ENCODE measurements around the gene DENND4A.

DENND4A gene

GRCh38 chr15:65646486-65646885 is 145.6 kb downstream of the DENND4A start:
- DNase-seq (ENCODE audit: low spot score) = no peak
- H3K27ac Mint-ChIP-seq = no peak overlapping the region
- H3K9me3 Mint-ChIP-seq = no peaks in the 10 kb centered on the region
- H3K4me1 Mint-ChIP-seq (ENCODE audit: low read depth) = peaks cover 5% of the 10 kb centered on the region
- H3K36me3 Mint-ChIP-seq (ENCODE audit: low read depth) = peaks cover 2% of the 10 kb centered on the region
- no peak overlapping the region for H3K4me3 Mint-ChIP-seq
- H3K27me3 Mint-ChIP-seq (ENCODE audit: low read depth) = no peaks in the 10 kb centered on the region

GRCh38 chr15:65645392-65645791 is 146.7 kb downstream of the DENND4A start:
- Mint-ChIP-seq H3K36me3 (ENCODE audit: low read depth) (peaks cover 2% of the 10 kb centered on the region), H3K4me3 (no peak overlapping the region), H3K27me3 (ENCODE audit: low read depth) (no peaks in the 10 kb centered on the region), H3K4me1 (ENCODE audit: low read depth) (peaks cover 4% of the 10 kb centered on the region), H3K27ac (no peak overlapping the region), H3K9me3 (no peaks in the 10 kb centered on the region)
- no peak for DNase-seq (ENCODE audit: low spot score)

- Mint-ChIP-seq H3K4me3 (no peak overlapping the region), H3K36me3 (ENCODE audit: low read depth) (no peaks in the 10 kb centered on the region), H3K9me3 (no peaks in the 10 kb centered on the region), H3K27me3 (ENCODE audit: low read depth) (no peaks in the 10 kb centered on the region), H3K4me1 (ENCODE audit: low read depth) (no peaks in the 10 kb centered on the region), H3K27ac (no peak overlapping the region)
- no peak for DNase-seq (ENCODE audit: low spot score)
Measured at GRCh38 chr15:65644282-65644681, 147.8 kb downstream of the DENND4A start.

- H3K27me3 Mint-ChIP-seq (ENCODE audit: low read depth) = no peaks in the 10 kb centered on the region
- H3K36me3 Mint-ChIP-seq (ENCODE audit: low read depth) = no peaks in the 10 kb centered on the region
- no peak overlapping the region for H3K27ac Mint-ChIP-seq
Measured at GRCh38 chr15:65642594-65642993, 149.5 kb downstream of the DENND4A start.

DNA sequence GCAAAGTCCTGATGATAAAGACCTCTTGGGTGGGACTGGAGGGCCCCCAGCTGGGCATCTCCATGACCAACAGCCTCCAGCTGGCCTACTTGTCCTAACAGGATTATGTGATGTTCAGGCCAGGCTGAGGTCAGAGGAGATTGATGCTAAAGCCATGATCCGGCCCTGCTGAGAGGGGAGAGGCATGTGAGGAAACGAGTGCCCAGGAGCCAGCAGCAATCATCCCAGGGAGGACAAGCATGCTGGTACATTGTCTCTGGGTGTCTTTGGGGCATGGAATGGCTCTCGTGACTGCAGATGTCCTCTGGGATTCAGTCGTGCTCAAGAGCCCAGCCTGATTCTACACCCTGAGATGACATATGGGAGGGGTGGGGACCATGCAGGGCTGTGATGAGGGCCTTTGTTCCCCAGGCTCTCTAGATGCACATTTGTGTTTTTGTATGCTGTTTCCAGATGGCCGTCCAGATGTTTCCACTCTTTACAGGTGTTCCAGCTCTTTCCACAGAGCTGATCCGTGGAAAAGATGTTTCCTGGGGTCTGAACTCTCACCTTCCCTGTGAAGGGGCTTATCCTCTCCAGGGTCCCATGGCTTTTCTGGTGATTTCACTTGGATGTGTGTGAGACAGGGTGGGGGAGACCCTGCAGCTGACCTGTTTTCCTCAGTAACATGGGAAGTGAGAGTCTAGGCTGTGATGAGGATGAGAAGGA is 150.2 kb downstream of the DENND4A start:
- H3K4me1 Mint-ChIP-seq (ENCODE audit: low read depth) = peaks cover 7% of the 10 kb centered on the region
- no peak overlapping the region for H3K27ac Mint-ChIP-seq
- H3K36me3 Mint-ChIP-seq (ENCODE audit: low read depth) = no peaks in the 10 kb centered on the region
- H3K4me3 Mint-ChIP-seq = no peak overlapping the region
- H3K27me3 Mint-ChIP-seq (ENCODE audit: low read depth) = no peaks in the 10 kb centered on the region
- H3K9me3 Mint-ChIP-seq = no peaks in the 10 kb centered on the region
- no peak for DNase-seq (ENCODE audit: low spot score)

More at GRCh38 chr15:65642594-65642993, 149.5 kb downstream of the DENND4A start:
- no peaks in the 10 kb centered on the region for H3K9me3 Mint-ChIP-seq
- H3K4me3 Mint-ChIP-seq = no peak overlapping the region
- H3K4me1 Mint-ChIP-seq (ENCODE audit: low read depth) = peaks cover 7% of the 10 kb centered on the region
- no peak for DNase-seq (ENCODE audit: low spot score)

DNA sequence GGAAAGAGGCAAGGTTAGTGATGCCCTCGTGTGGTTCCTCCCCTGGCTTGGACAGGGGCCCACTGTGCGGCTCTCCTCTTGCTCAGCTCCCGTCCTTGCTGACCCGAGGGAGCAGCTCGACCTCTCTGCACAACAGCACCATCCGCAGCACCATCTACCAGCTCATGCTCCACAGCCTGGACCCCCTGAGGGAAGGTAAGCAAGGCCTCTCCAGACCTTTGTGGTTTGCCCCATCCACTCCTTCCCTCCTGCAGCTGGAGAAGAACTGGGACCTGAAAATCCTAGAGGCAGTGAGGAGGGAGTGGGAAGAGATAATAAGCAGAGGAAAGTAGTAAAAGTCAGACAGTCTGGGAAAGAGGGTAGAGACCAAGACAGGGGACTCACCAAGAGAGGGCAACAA is 152.6 kb downstream of the DENND4A start:
- DNase-seq (ENCODE audit: low spot score) = no peak
- Mint-ChIP-seq H3K27me3 (ENCODE audit: low read depth) (no peaks in the 10 kb centered on the region), H3K27ac (no peak overlapping the region), H3K4me1 (ENCODE audit: low read depth) (peaks cover 7% of the 10 kb centered on the region), H3K4me3 (no peak overlapping the region), H3K36me3 (ENCODE audit: low read depth) (no peaks in the 10 kb centered on the region), H3K9me3 (no peaks in the 10 kb centered on the region)

GRCh38 chr15:65638681-65639089 is 153.4 kb downstream of the DENND4A start:
- Mint-ChIP-seq H3K27me3 (ENCODE audit: low read depth) (no peaks in the 10 kb centered on the region), H3K27ac (no peak overlapping the region), H3K36me3 (ENCODE audit: low read depth) (no peaks in the 10 kb centered on the region), H3K4me1 (ENCODE audit: low read depth) (peaks cover 7% of the 10 kb centered on the region), H3K9me3 (no peaks in the 10 kb centered on the region), H3K4me3 (peak overlapping the region; percentile 52)
- peak; percentile 31 for DNase-seq (ENCODE audit: low spot score)

DNA sequence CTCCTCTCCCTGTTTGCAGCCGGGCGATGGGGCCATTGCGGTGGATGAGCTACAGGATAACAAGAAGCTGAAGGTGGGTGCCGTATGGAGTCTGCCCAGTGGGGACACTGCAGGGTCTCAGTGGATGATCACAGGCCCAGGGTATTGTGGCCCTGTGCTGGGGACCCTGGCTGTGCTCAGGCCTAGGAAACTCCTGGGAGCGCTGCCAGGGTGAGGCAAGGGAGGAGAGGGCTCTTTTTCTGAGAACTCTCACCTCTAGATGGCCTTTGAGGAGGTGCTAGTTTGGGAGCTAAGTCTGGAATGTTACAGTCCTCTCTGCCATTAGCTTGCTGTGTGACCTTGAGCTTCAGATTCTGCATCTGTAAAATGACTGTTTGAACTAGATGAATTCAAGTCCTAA is 154.0 kb downstream of the DENND4A start:
- Mint-ChIP-seq H3K27me3 (ENCODE audit: low read depth) (no peaks in the 10 kb centered on the region), H3K36me3 (ENCODE audit: low read depth) (no peaks in the 10 kb centered on the region), H3K9me3 (no peaks in the 10 kb centered on the region), H3K4me3 (no peak overlapping the region), H3K4me1 (ENCODE audit: low read depth) (peaks cover 7% of the 10 kb centered on the region), H3K27ac (no peak overlapping the region)
- no peak for DNase-seq (ENCODE audit: low spot score)

GRCh38 chr15:65634356-65634755 is 157.7 kb downstream of the DENND4A start:
- H3K9me3 Mint-ChIP-seq = no peaks in the 10 kb centered on the region
- no peaks in the 10 kb centered on the region for H3K27me3 Mint-ChIP-seq (ENCODE audit: low read depth)
- H3K27ac Mint-ChIP-seq = no peak overlapping the region
- no peaks in the 10 kb centered on the region for H3K36me3 Mint-ChIP-seq (ENCODE audit: low read depth)
- no peak for DNase-seq (ENCODE audit: low spot score)
- H3K4me3 Mint-ChIP-seq = no peak overlapping the region
- H3K4me1 Mint-ChIP-seq (ENCODE audit: low read depth) = peaks cover 18% of the 10 kb centered on the region

DNA sequence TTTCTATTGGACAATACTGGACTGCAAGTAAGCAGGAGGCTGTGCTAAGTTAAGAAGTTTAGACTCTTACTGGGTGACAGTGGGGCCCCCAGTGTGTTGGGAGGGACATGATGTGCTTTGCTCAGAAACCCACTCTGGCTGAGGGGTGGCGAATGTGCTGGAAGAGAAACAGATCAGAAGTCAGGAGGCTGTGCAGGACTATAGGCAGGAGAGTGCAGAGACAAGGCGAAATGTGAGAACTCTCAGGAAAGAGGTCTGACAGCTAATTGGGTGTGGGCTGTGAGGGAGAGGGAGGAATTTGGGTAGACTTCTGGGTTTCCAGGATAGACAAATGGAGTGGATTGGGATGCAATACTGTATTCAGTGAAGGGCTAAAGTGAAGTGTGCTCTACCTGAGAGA is 158.3 kb downstream of the DENND4A start:
- Mint-ChIP-seq H3K27me3 (ENCODE audit: low read depth) (no peaks in the 10 kb centered on the region), H3K36me3 (ENCODE audit: low read depth) (no peaks in the 10 kb centered on the region), H3K4me3 (no peak overlapping the region), H3K27ac (no peak overlapping the region), H3K9me3 (no peaks in the 10 kb centered on the region), H3K4me1 (ENCODE audit: low read depth) (peaks cover 15% of the 10 kb centered on the region)
- no peak for DNase-seq (ENCODE audit: low spot score)

DNA sequence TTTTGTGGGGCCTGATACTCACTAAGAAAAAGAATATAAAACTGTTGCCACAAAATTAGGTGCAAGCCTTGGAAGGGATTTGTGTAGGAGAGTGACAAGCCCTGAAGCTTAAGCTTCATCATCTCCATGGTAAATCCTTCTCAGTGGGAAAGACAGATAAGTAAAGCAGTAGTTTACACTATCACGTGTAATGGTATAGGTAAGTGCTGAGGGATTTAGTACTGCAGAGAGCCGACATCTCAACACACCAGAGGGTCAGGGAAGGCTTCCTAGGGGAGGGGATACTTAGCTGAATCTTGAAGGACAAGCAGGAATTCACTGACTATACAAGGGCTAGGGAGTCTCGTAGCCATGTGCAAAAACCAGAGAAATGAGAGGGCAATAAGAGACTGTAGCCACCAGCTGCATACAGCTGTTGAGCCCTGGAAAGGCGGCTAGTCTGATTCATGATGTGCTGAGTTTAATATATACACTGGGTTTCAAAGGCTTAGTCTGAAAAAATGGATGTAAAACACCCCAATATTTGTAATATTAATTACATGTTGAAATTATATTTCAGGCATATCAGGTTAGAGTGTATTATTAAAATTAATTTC is 159.2 kb downstream of the DENND4A start:
- DNase-seq (ENCODE audit: low spot score) = no peak
- Mint-ChIP-seq H3K4me3 (no peak overlapping the region), H3K9me3 (no peaks in the 10 kb centered on the region), H3K27ac (no peak overlapping the region), H3K27me3 (ENCODE audit: low read depth) (no peaks in the 10 kb centered on the region), H3K36me3 (ENCODE audit: low read depth) (no peaks in the 10 kb centered on the region), H3K4me1 (ENCODE audit: low read depth) (peaks cover 11% of the 10 kb centered on the region)

GRCh38 chr15:65631503-65631902 is 160.6 kb downstream of the DENND4A start:
- DNase-seq (ENCODE audit: low spot score) = no peak
- H3K27ac Mint-ChIP-seq = no peak overlapping the region
- no peaks in the 10 kb centered on the region for H3K27me3 Mint-ChIP-seq (ENCODE audit: low read depth)
- H3K4me3 Mint-ChIP-seq = no peak overlapping the region
- no peaks in the 10 kb centered on the region for H3K36me3 Mint-ChIP-seq (ENCODE audit: low read depth)
- H3K9me3 Mint-ChIP-seq = no peaks in the 10 kb centered on the region
- peaks cover 11% of the 10 kb centered on the region for H3K4me1 Mint-ChIP-seq (ENCODE audit: low read depth)

DNA sequence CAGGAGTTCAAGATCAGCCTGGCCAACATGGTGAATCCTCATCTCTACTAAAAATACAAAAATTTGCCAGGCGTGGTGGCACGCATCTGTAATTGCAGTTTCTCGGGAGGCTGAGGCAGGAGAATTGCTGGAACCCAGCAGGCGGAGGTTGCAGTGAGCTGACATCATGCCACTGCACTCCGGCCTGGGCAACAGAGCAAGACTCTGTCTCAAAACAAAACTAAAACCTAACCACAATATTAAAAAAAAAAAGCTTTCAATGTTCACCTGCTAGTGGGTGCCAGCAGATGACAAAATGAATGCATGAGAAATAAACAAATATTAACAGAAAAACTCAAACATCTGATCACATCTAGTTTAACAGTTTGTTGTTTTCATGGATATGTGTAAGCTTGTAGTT is 161.3 kb downstream of the DENND4A start:
- Mint-ChIP-seq H3K4me3 (no peak overlapping the region), H3K27ac (no peak overlapping the region), H3K36me3 (ENCODE audit: low read depth) (no peaks in the 10 kb centered on the region), H3K9me3 (no peaks in the 10 kb centered on the region), H3K27me3 (ENCODE audit: low read depth) (no peaks in the 10 kb centered on the region), H3K4me1 (ENCODE audit: low read depth) (peaks cover 11% of the 10 kb centered on the region)
- DNase-seq (ENCODE audit: low spot score) = no peak

GRCh38 chr15:65629548-65629947 is 162.5 kb downstream of the DENND4A start:
- Mint-ChIP-seq H3K27me3 (ENCODE audit: low read depth) (no peaks in the 10 kb centered on the region), H3K36me3 (ENCODE audit: low read depth) (no peaks in the 10 kb centered on the region), H3K9me3 (no peaks in the 10 kb centered on the region), H3K27ac (no peak overlapping the region), H3K4me1 (ENCODE audit: low read depth) (peaks cover 11% of the 10 kb centered on the region), H3K4me3 (no peak overlapping the region)
- no peak for DNase-seq (ENCODE audit: low spot score)

- Mint-ChIP-seq H3K27me3 (ENCODE audit: low read depth) (no peaks in the 10 kb centered on the region), H3K9me3 (no peaks in the 10 kb centered on the region), H3K36me3 (ENCODE audit: low read depth) (no peaks in the 10 kb centered on the region), H3K27ac (no peak overlapping the region), H3K4me1 (ENCODE audit: low read depth) (peaks cover 11% of the 10 kb centered on the region), H3K4me3 (no peak overlapping the region)
- no peak for DNase-seq (ENCODE audit: low spot score)
Measured at GRCh38 chr15:65626856-65627255, 165.2 kb downstream of the DENND4A start.

Measured in T-helper 2 cell treated with Interferon-gamma antibody and Interleukin-4, amounts not matched to agents 5 μg/mL and 100 μg/mL, for 36 hours (primary cell).